T-helper 9 cell (primary cell): ENCODE results near the gene EXOSC6.
"Not testable (repeated sequence)": the region's sequence is repeated elsewhere in the genome, so short reads cannot be mapped to it uniquely, and the experiment has no call there.

Experiments used
- DNase-seq: peaks from one replicate; pipeline ENCODE4 v3.0.0-alpha.2; 2020

Gene EXOSC6

GRCh38 chr16:70254180-70254964, 2.6 kb upstream of the EXOSC6 start:
- no peak for DNase-seq

GRCh38 chr16:70253291-70254106, 1.8 kb upstream of the EXOSC6 start:
- peak; percentile 32 for DNase-seq

GRCh38 chr16:70252355-70252988, 732 bp upstream of the EXOSC6 start:
- DNase-seq = no peak

GRCh38 chr16:70250748-70251628, 752 bp downstream of the EXOSC6 start:
- DNase-seq = no peak

GRCh38 chr16:70249697-70250096, 2.0 kb downstream of the EXOSC6 start:
- not testable (repeated sequence) for DNase-seq

- DNase-seq = not testable (repeated sequence)
Measured at GRCh38 chr16:70238773-70239172, 13.0 kb downstream of the EXOSC6 start.

GRCh38 chr16:70231831-70232230, 19.9 kb downstream of the EXOSC6 start:
- not testable (repeated sequence) for DNase-seq

GRCh38 chr16:70226024-70226423, 25.7 kb downstream of the EXOSC6 start:
- not testable (repeated sequence) for DNase-seq

GRCh38 chr16:70225430-70225829, 26.3 kb downstream of the EXOSC6 start:
- DNase-seq = not testable (repeated sequence)

- not testable (repeated sequence) for DNase-seq
Measured at GRCh38 chr16:70224645-70225044, 27.1 kb downstream of the EXOSC6 start.

- not testable (repeated sequence) for DNase-seq
Measured at GRCh38 chr16:70223971-70224513, 27.7 kb downstream of the EXOSC6 start.

GRCh38 chr16:70223216-70223615, 28.5 kb downstream of the EXOSC6 start:
- not testable (repeated sequence) for DNase-seq

GRCh38 chr16:70222574-70222973, 29.2 kb downstream of the EXOSC6 start:
- DNase-seq = not testable (repeated sequence)

- not testable (repeated sequence) for DNase-seq
Measured at GRCh38 chr16:70218586-70218985, 33.2 kb downstream of the EXOSC6 start.

GRCh38 chr16:70206382-70206781, 45.4 kb downstream of the EXOSC6 start:
- not testable (repeated sequence) for DNase-seq

GRCh38 chr16:70204668-70205405, 46.9 kb downstream of the EXOSC6 start:
- DNase-seq = not testable (repeated sequence)

GRCh38 chr16:70204010-70204409, 47.7 kb downstream of the EXOSC6 start:
- not testable (repeated sequence) for DNase-seq

GRCh38 chr16:70203508-70203907, 48.2 kb downstream of the EXOSC6 start:
- DNase-seq = not testable (repeated sequence)

- not testable (repeated sequence) for DNase-seq
Measured at GRCh38 chr16:70200063-70200462, 51.7 kb downstream of the EXOSC6 start.

GRCh38 chr16:70199170-70199569, 52.6 kb downstream of the EXOSC6 start:
- not testable (repeated sequence) for DNase-seq

GRCh38 chr16:70198666-70199065, 53.1 kb downstream of the EXOSC6 start:
- DNase-seq = not testable (repeated sequence)
